NCI-H345 treated with DMSO at 0.1 percent for 48 hours (cell line): Measurements from ENCODE around the gene MED13.
"Not testable (repeated sequence)": the region's sequence is repeated elsewhere in the genome, so short reads cannot be mapped to it uniquely, and the experiment has no call there.

Source experiments
- DNase-seq: peaks from one replicate; lab custom pipeline; 2025; ENCODE audit not compliant: unreplicated experiment; lab: John Stamatoyannopoulos, UW

The MED13 gene

DNA sequence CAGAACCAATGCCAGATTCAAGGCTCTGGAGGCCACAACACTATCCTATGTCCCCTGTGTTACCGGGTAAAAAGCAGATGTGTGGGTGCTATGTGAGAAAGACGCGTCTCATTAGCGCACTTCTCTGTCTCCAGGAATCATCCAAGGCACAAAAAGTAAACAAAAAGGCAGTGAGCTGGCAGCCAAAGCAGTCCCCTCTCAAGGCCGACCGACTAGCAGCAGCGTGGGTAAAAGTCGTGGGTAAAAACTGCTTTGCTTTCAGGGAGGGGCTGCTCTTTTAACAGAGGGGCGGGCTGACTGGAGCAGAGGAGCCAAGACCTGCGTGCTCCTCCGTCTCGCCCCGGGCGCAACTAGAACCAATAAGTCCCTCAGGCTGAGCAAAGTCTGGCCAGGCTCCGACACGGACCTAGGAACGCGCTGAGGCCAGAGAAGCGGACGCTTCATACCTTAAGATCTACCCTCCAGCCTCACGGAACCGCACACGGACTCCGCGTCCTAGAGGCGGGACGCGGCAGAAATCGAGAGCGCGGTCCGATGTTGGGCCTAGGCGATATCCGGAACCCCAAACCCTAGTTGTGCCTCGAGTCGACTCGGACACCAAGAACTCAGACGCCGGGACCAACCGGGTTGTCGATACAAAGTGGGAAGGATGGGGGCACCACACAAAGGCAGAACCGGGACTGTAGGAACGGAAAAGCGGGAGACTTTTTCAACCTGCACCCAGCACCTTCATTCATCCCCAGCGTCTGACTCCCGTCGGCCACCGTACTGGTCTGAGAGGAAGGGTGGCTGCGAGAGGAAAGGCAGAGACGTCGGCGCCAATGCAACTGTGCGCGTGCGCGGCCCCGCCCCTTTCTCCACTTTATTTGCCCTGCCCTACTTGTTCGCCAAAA, 137.6 kb downstream of the MED13 start, which contains the start of gene INTS2:
Gene INTS2, minus strand, starts transcription at position 775 of the 893 bp plus-strand sequence. CDS start 1,338 bp downstream, outside the sequence.
- peak; percentile 82 for DNase-seq

DNA sequence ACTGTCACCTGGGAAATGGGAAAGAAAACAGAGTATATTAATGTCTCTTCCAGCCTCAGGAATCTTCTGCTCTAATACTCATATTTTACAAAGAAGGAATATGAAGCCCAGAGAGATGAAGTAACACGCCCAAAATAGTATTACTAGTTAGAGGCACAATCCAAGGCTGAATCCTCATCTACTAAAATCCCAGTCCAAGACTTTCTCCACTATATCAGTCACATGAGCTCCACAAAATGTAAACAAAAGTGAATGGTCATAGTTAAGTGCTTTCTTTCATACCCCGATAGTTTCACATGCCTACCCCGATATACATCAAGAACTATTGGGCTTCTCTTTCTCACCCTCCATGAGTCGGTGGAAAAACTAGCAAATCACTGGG, 138.3 kb downstream of the MED13 start:
- DNase-seq: no peak

DNA sequence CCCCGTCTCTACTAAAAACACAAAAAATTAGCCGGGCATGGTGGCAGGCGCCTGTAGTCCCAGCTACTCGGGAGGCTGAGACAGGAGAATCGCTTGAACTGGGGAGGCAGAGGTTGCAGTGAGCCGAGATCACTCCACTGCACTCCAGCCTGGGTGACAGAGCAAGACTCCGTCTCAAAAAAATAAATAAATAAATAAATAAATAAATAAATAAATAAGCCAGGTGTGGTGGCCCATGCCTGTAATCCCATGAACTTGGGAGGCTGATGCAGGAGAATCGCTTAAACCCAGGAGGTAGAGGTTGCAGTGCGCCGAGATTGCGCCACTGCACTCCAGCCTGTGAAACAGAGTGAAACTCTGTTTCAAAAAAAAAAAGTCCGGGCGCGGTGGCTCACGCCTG, 149.9 kb downstream of the MED13 start:
- DNase-seq: not testable (repeated sequence)

DNA sequence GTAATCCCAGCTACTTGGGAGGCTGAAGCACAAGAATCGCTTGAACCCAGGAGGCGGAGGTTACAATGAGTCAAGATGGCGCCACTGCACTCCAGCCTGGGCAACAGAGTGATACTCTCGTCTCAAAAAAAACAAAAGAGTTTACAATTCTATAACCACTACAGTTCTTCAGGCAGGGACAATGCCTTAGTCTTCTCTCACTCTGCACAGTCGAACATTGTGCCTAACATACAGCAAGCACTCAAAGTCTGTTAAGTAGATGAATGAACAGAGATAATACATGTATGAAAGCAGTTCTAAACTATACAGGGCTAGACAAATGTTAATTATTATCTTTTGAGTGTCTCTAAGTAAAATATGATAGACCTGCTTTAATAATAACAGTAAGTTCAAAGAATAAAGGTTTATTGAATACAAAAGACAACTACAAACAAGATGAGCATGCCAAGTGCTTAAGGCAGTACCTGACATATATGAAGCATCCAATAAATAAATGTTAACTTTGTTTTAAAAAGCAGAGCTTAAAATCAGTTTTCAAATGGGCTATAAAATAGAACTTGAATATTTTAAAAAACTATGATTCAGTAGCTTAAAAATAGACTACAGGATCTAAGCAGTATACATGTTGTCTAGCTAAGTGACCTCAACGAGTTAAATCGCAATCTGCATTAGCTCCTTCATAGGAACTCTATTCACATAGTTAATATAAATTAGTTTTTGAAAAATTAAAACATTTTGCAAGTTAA, 156.6 kb downstream of the MED13 start:
- no peak for DNase-seq

DNA sequence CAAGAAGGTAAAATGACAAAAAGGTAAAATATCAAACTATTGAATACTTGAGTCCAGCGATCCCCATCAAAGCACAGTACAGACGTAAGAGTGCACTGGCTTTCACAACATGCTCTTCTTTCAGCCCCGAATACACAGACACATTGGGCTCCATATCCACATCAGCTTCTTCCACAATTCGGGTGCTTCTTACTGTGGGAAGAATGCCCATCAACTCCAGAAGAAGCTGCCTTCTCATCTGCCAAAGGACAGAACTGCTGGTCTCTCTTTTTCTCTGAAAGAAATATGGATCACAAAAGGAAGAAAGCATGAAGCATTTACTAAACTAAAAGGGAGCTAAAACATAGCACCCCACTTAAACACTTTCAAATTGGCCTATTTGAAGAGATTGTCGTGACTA, 157.7 kb downstream of the MED13 start:
- DNase-seq: no peak

DNA sequence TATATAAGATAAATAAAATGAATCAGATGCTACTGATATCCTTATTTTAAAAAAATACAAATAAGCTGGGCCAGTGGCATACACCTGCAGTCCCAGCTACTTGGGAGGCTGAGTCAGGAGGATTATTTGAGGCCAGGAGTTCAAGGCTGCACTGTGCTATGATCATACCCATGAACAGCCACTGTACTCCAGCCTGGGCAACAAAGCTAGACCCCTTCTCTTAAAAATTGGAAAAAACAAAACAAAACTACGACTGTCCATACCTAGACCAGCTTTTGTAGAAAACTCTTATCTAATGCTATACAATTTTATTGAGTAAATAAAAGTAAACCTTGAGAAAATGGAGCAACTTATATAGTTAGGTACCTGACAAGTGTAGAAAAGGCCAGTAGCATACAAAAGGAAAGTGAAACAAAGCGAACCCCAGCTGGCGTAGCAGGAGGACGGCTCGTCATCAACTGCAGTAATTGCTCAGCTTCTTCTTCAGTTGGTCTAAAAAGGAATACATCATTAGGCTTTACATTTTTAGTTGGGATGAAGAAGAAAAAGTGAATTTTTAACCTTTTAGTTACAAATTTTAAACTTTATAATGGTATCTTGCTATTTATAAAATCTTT, 160.9 kb downstream of the MED13 start:
- no peak for DNase-seq

DNA sequence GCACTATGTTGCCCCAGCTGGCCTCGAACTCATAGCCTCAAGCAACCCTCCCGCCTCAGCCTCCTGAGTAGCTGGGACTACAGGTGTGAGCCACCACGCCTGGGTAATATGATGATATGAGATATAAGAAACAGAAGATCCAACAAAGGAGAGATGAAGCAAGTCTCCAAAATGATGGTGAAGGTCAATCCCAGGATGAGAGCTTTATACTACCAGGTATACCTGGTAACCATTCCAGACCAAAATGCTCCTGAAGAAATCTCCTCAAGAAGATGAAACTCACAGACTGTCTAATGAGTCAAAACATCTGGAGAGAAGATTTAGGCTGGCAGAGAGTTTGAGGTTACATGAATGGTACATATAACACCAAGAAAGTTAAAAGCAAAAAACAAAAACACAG, 161.8 kb downstream of the MED13 start:
- no peak for DNase-seq

DNA sequence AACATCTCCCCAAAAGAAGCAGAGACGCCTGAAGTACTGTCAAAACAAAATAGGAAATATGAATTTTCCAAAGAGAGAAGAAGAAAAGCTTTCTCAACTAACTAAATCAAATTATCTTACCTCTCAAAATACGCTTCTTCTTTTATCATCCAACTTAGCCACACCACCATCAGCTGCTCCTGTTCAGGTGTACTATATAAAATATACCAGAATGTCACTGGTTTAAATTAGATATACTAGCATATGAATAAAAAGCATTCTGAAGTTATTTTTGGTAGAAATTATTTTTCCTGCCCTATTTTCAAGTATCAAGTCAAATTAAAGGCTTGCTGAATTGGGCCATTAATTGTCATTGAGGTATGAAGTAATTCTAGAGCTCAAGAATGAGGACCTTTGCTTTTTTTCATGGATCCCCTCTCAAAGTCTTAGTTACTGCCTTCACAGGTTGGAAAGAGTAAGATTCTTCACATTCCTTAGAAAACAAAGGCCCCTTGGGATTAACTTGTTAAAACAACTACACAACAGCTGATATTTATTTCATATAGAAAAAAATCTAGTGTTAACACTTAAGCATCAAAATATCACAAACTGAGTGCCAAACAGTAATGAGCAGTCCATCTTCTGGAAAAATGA, 167.4 kb downstream of the MED13 start:
- no peak for DNase-seq

DNA sequence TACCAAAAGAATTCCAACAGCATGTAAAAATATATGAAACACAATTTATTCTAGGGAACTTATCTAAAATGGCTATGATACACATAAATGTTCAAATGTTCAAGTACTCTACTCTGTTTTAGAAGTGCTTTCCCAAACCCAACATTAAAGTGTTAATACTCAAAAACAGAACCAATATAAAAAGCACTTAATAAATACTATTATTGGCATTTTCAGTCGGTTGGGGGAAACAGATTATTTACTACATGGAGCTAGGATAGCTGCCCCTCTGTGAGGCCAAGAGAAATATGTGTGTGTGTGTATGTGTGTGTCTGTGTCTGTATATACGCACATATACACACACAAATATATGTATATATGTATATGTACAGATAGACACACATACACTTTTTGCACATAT, 169.7 kb downstream of the MED13 start:
- DNase-seq: no peak

DNA sequence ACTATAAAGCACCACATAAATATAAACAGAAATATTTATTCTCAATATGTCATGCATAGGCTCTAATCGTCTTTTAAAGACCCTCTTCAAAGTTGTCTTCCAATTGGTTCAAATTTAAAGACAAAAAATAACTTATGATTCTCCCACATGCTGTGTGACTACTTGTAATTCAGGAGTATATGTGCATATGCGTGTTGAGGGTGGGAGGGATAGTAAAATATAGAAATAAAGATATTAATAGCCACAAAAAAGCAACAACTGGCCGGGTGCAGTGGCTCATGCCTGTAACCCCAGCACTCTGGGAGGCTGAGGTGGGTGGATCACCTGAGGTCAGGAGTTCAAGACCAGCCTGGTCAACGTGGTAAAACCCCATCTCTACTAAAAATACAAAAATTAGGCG, 170.8 kb downstream of the MED13 start:
- not testable (repeated sequence) for DNase-seq
